ENCODE results near the gene LBX1.
"Not testable (repeated sequence)": the region's sequence is repeated elsewhere in the genome, so short reads cannot be mapped to it uniquely, and the experiment has no call there.

The LBX1 gene

DNA sequence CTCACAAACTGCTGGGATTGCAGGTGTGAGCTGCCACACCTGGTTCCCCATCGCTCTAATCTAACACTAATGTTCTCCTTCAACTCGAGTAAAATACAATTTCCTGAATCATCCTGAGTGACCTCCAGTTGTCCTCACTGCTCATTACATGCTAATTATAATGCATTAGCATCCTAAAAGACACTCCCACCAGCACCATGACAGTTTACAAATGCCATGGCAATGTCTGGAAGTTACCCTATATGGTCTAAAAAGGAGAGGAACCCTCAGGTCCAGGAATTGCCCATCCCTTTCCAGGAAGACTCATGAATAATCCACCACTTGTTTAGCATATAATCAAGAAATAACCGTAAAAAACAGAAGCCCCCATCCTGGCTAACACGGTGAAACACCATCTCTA lies 26.6 kb downstream of the LBX1 start:
- not testable (repeated sequence) for DNase-seq

DNA sequence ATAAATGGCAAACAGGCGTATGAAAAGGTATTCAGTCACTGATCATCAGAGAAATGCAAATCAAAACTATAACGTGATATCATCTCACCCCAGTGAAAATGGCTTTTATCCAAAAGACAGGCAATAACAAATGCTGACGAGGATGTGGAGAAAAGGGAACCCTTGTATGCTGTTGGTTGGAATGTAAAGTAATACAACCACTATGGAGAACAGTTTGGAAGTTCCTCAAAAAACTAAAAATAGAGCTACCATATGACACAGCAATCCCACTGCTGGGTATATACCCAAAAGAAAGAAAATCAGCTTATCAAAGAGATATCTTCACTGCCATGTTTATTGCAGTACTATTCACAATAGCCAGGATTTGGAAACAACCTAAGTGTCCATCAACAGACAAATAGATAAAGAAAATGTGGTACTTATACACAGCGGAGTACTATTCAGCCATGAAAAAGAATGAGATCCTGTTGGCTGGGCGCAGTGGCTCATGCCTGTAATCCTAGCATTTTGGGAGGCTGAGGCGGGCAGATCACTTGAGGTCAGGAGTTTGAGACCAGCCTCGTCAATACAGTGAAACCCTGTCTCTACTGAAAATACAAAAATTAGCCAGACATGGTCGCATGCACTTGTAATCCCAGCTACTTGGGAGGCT lies 30.8 kb downstream of the LBX1 start:
- DNase-seq = not testable (repeated sequence)

DNA sequence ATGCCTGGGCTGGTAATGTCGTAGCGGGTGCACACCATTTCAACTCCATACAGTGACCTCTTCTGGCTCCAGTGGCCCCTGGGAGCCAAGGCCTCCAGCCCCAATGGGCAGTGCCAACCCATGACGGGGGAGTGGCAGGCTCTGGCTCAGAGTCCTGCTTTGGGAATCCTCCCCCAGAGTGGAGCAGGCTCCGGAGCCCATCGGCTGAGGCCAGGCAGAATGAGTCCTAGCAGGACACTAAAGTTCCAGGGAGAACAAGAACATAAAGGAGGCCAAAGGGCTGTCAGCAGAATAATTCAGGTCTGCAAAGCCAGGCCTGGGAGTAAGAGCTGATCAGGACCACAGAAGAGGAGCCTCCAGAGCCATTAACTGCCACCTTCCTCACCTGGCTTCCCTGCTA lies 33.3 kb downstream of the LBX1 start:
- DNase-seq = no peak

DNA sequence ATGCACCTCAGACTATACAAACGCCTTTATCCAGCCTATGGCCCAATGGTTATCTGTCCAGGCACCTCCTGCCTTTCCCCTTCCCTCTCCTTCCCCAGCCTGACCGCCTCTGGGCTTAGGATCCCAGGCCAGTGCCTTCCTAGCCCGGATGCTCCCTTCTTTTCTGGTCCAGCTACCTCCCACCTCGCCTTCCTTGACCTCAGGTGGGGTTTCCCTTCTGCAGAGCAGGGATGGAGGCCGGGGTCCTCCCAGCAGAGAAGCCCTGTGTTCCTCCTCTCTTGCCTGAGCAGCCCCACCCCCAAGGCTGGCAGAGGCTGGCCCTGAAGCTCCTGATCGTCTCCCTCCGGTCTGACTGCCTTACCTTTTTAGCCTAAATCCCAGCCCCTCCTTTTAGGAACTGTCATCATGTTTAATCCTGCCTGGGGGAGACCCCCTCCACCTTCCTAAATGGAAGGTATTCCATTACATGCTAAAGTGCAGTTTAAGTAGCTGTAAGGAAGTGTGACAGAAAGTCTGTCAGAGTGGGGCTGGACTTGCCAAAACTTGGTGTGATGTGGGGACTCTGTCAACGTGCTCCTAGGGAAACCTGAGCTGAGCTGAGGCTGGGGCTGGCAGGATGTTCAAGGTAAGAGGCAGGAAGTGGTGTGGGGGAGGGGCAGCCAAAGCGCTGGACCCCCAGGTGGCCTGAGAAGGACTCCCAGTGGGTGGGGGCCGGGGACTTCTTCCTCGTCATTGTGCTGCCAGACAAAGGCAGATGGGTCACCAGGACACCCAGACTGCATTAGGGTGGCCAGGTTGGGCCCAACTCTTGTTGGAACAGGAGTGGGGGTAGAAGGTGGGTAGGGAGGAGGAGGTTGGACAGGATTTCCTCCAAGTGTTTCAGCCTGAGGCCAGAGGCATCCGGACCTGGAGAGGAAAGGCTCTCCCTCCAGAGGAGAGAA lies 39.5 kb downstream of the LBX1 start:
- DNase-seq = no peak

DNA sequence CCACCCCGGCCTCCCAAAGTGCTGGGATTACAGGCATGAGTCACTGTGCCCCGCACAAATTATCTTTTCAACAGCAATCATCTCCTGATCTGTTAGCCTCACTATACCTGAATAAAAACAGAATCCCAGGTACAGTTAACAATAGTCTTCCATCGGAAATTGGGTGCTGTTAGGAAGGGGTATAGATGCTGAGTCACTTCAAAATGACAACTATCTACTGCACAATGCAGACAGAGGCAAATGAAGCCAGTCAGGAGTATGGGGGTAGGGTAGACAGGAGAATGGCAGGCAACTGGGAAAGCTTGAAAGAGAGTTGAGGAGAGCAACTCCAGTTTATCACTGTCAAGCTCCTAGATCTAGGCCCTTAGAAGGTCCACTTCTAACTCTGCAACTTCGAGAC lies 40.3 kb downstream of the LBX1 start:
- no peak for DNase-seq

DNA sequence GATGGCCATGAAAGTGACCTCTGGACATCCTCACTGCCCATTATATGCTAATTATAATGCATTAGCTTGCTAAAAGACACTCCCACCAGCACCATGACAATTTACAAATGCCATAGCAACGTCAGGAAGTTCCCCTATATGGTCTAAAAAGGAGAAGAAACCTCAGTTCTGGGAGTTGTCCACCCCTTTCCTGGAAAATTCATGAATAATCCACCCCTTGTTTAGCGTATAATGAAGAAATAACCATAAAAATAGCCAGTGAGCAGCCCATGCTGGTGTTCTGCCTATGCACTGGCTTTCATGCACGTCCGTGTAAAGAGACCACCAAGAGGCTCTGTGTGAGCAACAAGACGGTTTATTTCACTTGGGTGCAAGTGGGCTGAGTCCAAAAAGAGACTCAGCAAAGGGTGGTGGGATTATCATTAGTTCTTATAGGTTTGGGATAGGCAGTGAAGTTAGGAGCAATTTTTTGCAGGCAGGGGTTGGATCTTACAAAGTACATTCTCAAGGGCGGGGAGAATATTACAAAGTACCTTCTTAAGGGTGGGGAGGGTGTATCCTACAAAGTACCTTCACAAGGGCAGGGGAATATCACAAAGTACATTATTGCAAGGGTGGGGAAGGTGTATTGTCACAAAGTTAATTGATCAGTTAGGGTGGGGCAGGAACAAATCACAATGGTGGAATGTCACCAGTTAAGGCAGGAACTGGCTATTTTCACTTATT lies 45.6 kb downstream of the LBX1 start:
- no peak for DNase-seq

DNA sequence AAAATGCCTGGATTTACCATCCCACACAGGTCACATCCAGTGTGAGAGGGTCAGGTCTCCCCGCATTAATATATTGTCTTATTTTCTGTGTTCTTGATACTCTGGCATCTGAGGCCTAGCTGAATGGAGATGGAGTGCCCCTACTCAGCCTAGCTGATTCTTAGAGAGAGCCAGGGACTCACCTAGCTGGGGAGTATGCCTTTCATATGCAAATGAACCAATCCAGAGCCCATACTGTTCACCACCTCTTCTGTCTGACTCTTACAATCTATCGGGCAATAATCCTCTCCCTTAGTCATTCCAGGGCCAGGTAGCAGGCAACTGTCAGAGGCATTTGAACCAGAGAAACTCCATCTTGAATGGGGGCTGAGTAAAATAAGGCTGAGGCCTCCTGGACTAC lies 46.3 kb downstream of the LBX1 start:
- no peak for DNase-seq
